ENCODE data around the gene TRIM3.

The TRIM3 gene

GRCh38 chr11:6488821-6489220 lies 15.1 kb upstream of the TRIM3 start:
- CTCF ChIA-PET: interaction anchor here (0.6 to 10.4 kb wide), 5 partner anchors 9 to 110 kb away, joined by 3 to 75 read pairs (median 3); no protein-coding TSS in a partner anchor
- TF ChIP-seq, protein P1, sequence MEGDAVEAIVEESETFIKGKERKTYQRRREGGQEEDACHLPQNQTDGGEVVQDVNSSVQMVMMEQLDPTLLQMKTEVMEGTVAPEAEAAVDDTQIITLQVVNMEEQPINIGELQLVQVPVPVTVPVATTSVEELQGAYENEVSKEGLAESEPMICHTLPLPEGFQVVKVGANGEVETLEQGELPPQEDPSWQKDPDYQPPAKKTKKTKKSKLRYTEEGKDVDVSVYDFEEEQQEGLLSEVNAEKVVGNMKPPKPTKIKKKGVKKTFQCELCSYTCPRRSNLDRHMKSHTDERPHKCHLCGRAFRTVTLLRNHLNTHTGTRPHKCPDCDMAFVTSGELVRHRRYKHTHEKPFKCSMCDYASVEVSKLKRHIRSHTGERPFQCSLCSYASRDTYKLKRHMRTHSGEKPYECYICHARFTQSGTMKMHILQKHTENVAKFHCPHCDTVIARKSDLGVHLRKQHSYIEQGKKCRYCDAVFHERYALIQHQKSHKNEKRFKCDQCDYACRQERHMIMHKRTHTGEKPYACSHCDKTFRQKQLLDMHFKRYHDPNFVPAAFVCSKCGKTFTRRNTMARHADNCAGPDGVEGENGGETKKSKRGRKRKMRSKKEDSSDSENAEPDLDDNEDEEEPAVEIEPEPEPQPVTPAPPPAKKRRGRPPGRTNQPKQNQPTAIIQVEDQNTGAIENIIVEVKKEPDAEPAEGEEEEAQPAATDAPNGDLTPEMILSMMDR (IDR thresholded peaks at IDR 0.05; ENCODE audit: insufficient read depth, low read length, missing control alignments): no peak
- no peak overlapping the region for H3K4me3 ChIP-seq (ENCODE audit: low read depth, low read length)
- DNase-seq (ENCODE audit: low read depth, low spot score): no peak
- POLR2A ChIA-PET: interaction anchor here (1.9 kb wide), 1 partner anchor 7 kb away, joined by 7 read pairs; the partner anchor contains the start of genes ARFIP2 and TIMM10B

DNA sequence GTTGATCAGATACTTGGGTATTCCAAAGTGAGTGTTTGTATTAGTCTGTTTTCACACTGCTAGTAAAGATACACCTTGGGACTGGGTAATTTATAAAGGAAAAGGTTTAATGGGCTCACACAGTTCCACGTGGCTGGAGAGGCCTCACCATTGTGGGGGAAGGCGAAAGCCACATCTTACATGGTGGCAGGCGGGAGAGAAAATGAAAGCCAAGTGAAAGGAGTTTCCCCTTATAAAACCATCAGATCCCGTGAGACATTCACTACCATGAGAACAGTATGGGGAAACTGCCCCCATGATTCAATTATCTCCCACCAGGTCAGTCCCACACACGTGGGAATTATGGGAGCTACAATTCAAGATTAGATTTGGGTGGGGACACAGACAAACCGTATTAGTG lies 14.6 kb upstream of the TRIM3 start:
- ChIA-PET CTCF (interaction anchor here (1.2 to 10.4 kb wide), 4 partner anchors 10 to 109 kb away, joined by 3 to 75 read pairs (median 12); no protein-coding TSS in a partner anchor), POLR2A (no interaction called here)
- no peak overlapping the region for H3K4me3 ChIP-seq (ENCODE audit: low read depth, low read length)
- TF ChIP-seq, protein P1 (IDR thresholded peaks at IDR 0.05; ENCODE audit: insufficient read depth, low read length, missing control alignments): no peak
- DNase-seq (ENCODE audit: low read depth, low spot score): no peak

- no peak overlapping the region for H3K4me3 ChIP-seq (ENCODE audit: low read depth, low read length)
- ChIA-PET POLR2A (no interaction called here), CTCF (interaction anchor here (1.6 to 10.4 kb wide), 6 partner anchors 11 to 197 kb away, joined by 3 to 75 read pairs (median 6); partner anchors contain the start of gene MRPL17)
- TF ChIP-seq, protein P1 (IDR thresholded peaks at IDR 0.05; ENCODE audit: insufficient read depth, low read length, missing control alignments): no peak
- no peak for DNase-seq (ENCODE audit: low read depth, low spot score)
Measured at GRCh38 chr11:6486938-6487337, 13.2 kb upstream of the TRIM3 start.

DNA sequence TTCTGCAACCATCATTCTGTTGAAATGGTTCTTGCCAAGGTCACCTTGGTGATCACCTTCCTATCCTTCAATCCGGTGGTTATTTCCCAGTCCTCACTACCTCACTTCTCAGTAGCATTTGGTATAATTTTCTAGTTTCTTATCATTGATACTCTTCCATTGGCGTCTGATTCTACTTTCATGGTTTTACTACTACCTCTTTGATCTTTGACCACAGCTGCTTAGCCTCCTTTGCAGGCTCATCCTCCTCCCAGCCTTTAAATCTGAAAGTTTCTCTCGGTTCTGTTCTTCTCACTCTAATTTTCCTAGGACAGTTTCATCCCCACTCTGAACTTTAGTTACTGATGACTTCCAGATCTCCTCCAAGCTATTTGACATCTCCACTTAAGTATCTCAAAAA lies 12.5 kb upstream of the TRIM3 start:
- CTCF ChIA-PET: interaction anchor here (1.6 to 10.4 kb wide), 6 partner anchors 12 to 197 kb away, joined by 3 to 75 read pairs (median 6); partner anchors contain the start of gene MRPL17

DNA sequence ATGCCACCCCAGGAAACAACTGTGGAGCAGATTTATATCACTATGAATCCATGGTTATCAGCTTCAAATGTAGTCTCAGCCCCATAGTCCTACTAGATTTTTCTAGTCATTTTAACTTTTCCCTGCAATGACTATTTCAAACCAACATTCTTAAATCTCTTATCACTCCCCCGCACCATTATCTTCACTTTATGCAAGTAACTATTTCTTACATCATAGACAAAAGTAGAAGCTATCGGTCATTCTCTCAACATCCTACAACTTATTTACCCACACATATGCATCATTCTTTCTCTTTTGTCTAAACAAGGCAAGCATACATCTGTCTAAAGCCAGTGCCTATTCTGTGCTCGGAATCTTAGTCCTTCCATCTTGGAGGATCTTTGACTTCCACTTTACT lies 11.9 kb upstream of the TRIM3 start:
- ChIA-PET CTCF (interaction anchor here (0.7 to 10.4 kb wide), 6 partner anchors 12 to 198 kb away, joined by 3 to 75 read pairs (median 4); partner anchors contain the start of genes MRPL17 and TRIM3), POLR2A (no interaction called here)
- H3K4me3 ChIP-seq (ENCODE audit: low read depth, low read length): no peak overlapping the region
- no peak for DNase-seq (ENCODE audit: low read depth, low spot score)
- TF ChIP-seq, protein P1 (IDR thresholded peaks at IDR 0.05; ENCODE audit: insufficient read depth, low read length, missing control alignments): no peak

More for the DNA sequence above, 12.5 kb upstream of the TRIM3 start:
- DNase-seq (ENCODE audit: low read depth, low spot score): no peak
- no peak overlapping the region for H3K4me3 ChIP-seq (ENCODE audit: low read depth, low read length)
- POLR2A ChIA-PET: no interaction called here
- TF ChIP-seq, protein P1 (IDR thresholded peaks at IDR 0.05; ENCODE audit: insufficient read depth, low read length, missing control alignments): no peak

DNA sequence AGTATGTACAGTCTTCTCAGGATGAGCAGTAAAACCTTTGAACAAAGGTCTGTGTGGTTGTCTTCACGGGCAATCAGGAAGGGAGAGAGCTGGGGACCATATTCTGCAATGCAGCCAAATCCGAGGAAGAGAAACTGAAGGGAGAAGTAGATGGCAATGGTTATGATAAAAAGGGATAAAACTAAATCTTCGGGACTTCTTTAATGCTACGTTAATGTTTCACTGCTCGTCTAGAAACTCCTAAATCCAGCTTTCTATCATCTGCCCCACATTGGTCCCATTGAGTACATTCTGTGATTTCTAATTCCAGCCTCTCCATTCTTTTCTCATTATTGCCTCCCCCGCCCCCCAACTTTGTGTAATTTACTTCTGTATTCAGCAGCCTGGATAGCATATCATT lies 9.3 kb upstream of the TRIM3 start:
- DNase-seq (ENCODE audit: low read depth, low spot score): no peak
- no peak overlapping the region for H3K4me3 ChIP-seq (ENCODE audit: low read depth, low read length)
- TF ChIP-seq, protein P1 (IDR thresholded peaks at IDR 0.05; ENCODE audit: insufficient read depth, low read length, missing control alignments): no peak
- CTCF ChIA-PET: interaction anchor here (0.7 to 10.4 kb wide), 6 partner anchors 12 to 104 kb away, joined by 3 to 75 read pairs (median 10); partner anchors contain the start of gene DNHD1
- POLR2A ChIA-PET: interaction anchor here (2.4 kb wide), 1 partner anchor 10 kb away, joined by 7 read pairs; no protein-coding TSS in a partner anchor

All from AG04449 (cell line).